Measurements from ENCODE around the gene WNT9A. TPM values are rescaled to one million over a fixed set of nuclear protein-coding genes. Genes with fewer than 3 reads are reported as not detected.

Gene WNT9A
- total RNA-seq, 1 donor from 2014 or later = 13.8 TPM

DNA sequence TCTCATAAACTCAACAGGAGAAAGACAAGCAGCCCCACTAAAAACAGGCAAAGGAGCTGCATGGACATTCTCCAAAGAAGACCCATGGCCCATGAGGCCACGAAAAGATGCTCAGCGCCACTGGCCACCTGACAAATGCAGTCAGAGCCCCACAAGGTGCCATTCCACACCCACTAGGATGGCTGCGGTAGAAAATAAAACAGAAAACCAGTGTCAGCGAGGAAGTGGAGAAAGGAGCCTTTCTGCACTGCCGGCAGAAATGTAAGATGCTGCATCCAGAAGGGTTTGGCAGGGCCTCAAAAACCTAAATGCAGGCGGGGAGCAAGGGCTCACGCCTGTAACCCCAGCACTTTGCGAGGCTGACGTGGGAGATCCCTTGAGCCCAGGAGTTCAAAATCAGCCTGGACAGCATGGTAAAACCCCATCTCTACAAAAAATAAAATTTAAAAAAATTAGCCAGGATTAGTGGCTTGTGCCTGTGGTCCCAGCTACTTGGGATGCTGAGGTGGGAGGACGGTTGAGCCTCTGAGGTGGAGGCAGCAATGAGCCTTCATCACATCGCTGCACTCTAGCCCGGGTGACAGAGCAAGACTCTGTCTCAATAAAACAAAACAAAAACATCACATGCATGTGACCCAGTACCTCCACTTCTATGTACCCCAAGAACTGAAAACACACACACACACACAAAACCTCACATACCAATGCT, 4.2 kb downstream of the WNT9A start:
- H3K27ac Mint-ChIP-seq (ENCODE audit: unreplicated experiment) = no peak overlapping the region
- H3K27me3 Mint-ChIP-seq (ENCODE audit: unreplicated experiment) = peaks cover 23% of the 10 kb centered on the region
- TF ChIP-seq, protein P1, sequence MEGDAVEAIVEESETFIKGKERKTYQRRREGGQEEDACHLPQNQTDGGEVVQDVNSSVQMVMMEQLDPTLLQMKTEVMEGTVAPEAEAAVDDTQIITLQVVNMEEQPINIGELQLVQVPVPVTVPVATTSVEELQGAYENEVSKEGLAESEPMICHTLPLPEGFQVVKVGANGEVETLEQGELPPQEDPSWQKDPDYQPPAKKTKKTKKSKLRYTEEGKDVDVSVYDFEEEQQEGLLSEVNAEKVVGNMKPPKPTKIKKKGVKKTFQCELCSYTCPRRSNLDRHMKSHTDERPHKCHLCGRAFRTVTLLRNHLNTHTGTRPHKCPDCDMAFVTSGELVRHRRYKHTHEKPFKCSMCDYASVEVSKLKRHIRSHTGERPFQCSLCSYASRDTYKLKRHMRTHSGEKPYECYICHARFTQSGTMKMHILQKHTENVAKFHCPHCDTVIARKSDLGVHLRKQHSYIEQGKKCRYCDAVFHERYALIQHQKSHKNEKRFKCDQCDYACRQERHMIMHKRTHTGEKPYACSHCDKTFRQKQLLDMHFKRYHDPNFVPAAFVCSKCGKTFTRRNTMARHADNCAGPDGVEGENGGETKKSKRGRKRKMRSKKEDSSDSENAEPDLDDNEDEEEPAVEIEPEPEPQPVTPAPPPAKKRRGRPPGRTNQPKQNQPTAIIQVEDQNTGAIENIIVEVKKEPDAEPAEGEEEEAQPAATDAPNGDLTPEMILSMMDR (IDR thresholded peaks at IDR 0.05; ENCODE audit: partially characterized antibody, unreplicated experiment) = no peak
- DNase-seq = no peak
- H3K4me1 Mint-ChIP-seq (ENCODE audit: low read depth, unreplicated experiment) = peaks cover 19% of the 10 kb centered on the region
- peak overlapping the region; percentile 58 for H3K4me3 Mint-ChIP-seq (ENCODE audit: unreplicated experiment)
- no peaks in the 10 kb centered on the region for H3K36me3 Mint-ChIP-seq (ENCODE audit: unreplicated experiment)
- H3K9me3 Mint-ChIP-seq (ENCODE audit: unreplicated experiment) = peaks cover 20% of the 10 kb centered on the region

DNA sequence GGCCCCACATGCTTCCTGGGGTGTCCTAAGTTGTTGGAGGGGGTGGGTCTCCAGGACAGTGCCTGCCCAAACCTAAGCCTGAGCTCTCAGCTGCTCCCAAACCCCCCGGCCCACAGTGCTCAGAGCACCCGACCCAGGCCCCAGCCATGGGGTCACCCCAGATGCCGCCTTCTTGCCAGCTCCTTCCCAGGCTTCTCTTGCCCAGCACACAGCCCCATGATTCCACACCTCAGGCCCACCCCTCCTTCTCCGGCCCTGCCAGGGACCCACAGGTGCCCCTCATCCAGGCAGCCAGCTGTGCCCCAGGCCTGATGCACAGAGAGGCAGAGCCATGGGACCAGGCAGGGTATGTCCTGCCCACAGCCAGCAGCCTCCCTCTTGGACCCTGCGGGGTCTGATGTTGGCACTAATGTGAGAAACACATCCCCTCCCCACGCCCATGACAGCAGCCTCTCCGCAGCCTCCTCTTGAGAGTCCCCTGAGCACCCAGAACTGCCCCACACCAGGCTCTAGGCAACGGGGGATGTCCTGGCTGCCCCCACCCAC, 4.9 kb downstream of the WNT9A start:
- peaks cover 21% of the 10 kb centered on the region for H3K27me3 Mint-ChIP-seq (ENCODE audit: unreplicated experiment)
- DNase-seq = peak; percentile 23
- peaks cover 25% of the 10 kb centered on the region for H3K4me1 Mint-ChIP-seq (ENCODE audit: low read depth, unreplicated experiment)
- H3K27ac Mint-ChIP-seq (ENCODE audit: unreplicated experiment) = peak overlapping the region; percentile 52
- H3K4me3 Mint-ChIP-seq (ENCODE audit: unreplicated experiment) = peak overlapping the region; percentile 46
- H3K36me3 Mint-ChIP-seq (ENCODE audit: unreplicated experiment) = no peaks in the 10 kb centered on the region
- TF ChIP-seq, protein P1 (IDR thresholded peaks at IDR 0.05; ENCODE audit: partially characterized antibody, unreplicated experiment) = no peak
- peaks cover 20% of the 10 kb centered on the region for H3K9me3 Mint-ChIP-seq (ENCODE audit: unreplicated experiment)

DNA sequence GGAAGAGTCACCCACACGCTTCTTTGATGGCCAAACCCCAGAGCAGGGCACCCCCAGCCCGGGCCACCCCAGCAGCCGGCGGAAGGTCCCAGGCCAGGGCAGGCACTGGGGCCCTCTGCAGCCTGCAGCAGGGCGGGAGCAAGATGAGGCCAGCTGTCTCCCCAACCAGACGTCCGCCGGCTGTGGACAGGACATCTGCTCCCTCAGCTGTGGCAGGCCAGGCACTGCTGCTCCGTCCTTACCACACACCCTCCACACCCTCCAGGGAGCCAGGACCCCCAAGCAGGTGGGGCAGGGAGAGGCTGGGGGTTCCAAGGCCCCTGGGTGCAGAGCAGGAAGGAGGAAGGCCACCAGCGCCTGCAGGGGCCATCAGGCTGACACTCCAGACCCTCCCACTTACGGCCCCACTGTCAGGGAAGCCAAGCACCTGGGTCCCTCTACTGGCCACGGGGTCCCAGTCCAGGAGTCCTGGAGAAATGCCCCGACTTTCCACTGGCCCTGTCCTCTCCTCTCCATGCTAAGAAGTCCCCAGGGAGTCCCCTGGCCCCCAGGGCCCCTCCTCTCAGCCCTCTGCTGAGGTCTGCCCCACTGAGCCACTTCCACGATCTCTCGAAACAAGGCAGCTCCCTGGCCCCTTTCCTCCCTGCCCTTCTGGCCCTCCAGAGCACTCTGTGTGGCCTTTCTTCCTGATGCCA, 5.6 kb downstream of the WNT9A start:
- peaks cover 28% of the 10 kb centered on the region for H3K4me1 Mint-ChIP-seq (ENCODE audit: low read depth, unreplicated experiment)
- TF ChIP-seq, protein P1 (IDR thresholded peaks at IDR 0.05; ENCODE audit: partially characterized antibody, unreplicated experiment) = no peak
- H3K9me3 Mint-ChIP-seq (ENCODE audit: unreplicated experiment) = peaks cover 18% of the 10 kb centered on the region
- H3K27me3 Mint-ChIP-seq (ENCODE audit: unreplicated experiment) = peaks cover 21% of the 10 kb centered on the region
- H3K36me3 Mint-ChIP-seq (ENCODE audit: unreplicated experiment) = peaks cover under 1% of the 10 kb centered on the region
- H3K27ac Mint-ChIP-seq (ENCODE audit: unreplicated experiment) = peak overlapping the region; percentile 75
- peak overlapping the region; percentile 46 for H3K4me3 Mint-ChIP-seq (ENCODE audit: unreplicated experiment)
- peak; percentile 72 for DNase-seq

DNA sequence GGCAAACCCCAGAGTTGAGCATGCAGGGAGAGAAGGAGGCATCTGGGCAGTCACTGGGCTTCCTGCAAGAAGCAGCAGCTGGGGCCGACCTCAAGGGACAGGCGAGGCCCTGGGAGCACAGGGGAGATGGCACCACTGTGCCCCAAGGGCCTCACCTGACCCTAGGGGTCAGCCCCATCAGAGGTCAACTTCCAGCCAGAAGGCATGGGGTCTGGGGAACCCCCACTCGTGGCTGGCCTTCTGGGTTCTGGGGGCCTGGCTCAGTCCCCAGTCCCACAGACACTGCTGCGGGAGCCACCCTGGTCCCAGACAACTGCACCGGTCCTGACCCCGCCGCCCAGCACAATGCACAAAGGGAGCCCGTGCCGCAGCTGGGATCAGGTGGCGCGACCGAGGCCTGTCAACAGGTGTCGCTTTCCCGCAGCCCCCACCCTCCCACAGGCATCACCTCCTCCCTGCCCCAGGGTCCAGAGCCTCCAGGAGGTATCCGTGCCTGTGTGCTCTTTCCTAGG, 6.2 kb downstream of the WNT9A start:
- TF ChIP-seq, protein P1 (IDR thresholded peaks at IDR 0.05; ENCODE audit: partially characterized antibody, unreplicated experiment) = no peak
- peak overlapping the region; percentile 75 for H3K27ac Mint-ChIP-seq (ENCODE audit: unreplicated experiment)
- DNase-seq = peak; percentile 64
- peaks cover 6% of the 10 kb centered on the region for H3K36me3 Mint-ChIP-seq (ENCODE audit: unreplicated experiment)
- H3K4me3 Mint-ChIP-seq (ENCODE audit: unreplicated experiment) = peak overlapping the region; percentile 42
- peaks cover 32% of the 10 kb centered on the region for H3K4me1 Mint-ChIP-seq (ENCODE audit: low read depth, unreplicated experiment)
- H3K27me3 Mint-ChIP-seq (ENCODE audit: unreplicated experiment) = peaks cover 21% of the 10 kb centered on the region
- H3K9me3 Mint-ChIP-seq (ENCODE audit: unreplicated experiment) = peaks cover 18% of the 10 kb centered on the region

Measured in glutamatergic neuron (in vitro differentiated cells).